ENCODE results near the gene MRPL23. TPM values are rescaled to one million over a fixed set of nuclear protein-coding genes. Genes with fewer than 3 reads are reported as not detected.

MRPL23 gene
- polyA plus RNA-seq, 1 experiment: 63.3 TPM

- POLR2A ChIA-PET: no interaction called here
- CTCF ChIA-PET: no interaction called here
- DNase-seq (ENCODE audit: low read depth, low spot score): no peak
- H3K27ac ChIP-seq (ENCODE audit: low read depth, low read length): no peak overlapping the region
- no peak for TF ChIP-seq CTCF (IDR thresholded peaks at IDR 0.05; ENCODE audit: low read depth, low read length)
- no peak overlapping the region for H3K4me3 ChIP-seq (ENCODE audit: low read depth, low read length)
- H3K27me3 ChIP-seq (ENCODE audit: control insufficient read depth, insufficient read depth, low read length): peaks cover 10% of the 10 kb centered on the region
- H3K9me3 ChIP-seq (ENCODE audit: control insufficient read depth, insufficient read depth, low read length): no peaks in the 10 kb centered on the region; the same call in 1 of the 2 replicates
Observed at GRCh38 chr11:1927026-1927847, 19.9 kb upstream of the MRPL23 start.

- no peak overlapping the region for H3K4me3 ChIP-seq (ENCODE audit: low read depth, low read length)
- no peak for TF ChIP-seq CTCF (IDR thresholded peaks at IDR 0.05; ENCODE audit: low read depth, low read length)
Observed at GRCh38 chr11:1927848-1928469, 19.2 kb upstream of the MRPL23 start.

GRCh38 chr11:1928470-1928890 is 18.7 kb upstream of the MRPL23 start:
- peaks cover 9% of the 10 kb centered on the region for H3K27me3 ChIP-seq (ENCODE audit: control insufficient read depth, insufficient read depth, low read length)
- no peak for TF ChIP-seq CTCF (IDR thresholded peaks at IDR 0.05; ENCODE audit: low read depth, low read length)
- CTCF ChIA-PET: no interaction called here
- H3K27ac ChIP-seq (ENCODE audit: low read depth, low read length): no peak overlapping the region
- POLR2A ChIA-PET: interaction anchor here (0.6 kb wide), 1 partner anchor 31 kb away, joined by 6 read pairs; no protein-coding TSS in a partner anchor
- no peaks in the 10 kb centered on the region; the same call in 1 of the 2 replicates for H3K9me3 ChIP-seq (ENCODE audit: control insufficient read depth, insufficient read depth, low read length)
- DNase-seq (ENCODE audit: low read depth, low spot score): no peak
- no peak overlapping the region for H3K4me3 ChIP-seq (ENCODE audit: low read depth, low read length)

More at GRCh38 chr11:1927848-1928469, 19.2 kb upstream of the MRPL23 start:
- Histone ChIP-seq H3K27me3 (ENCODE audit: control insufficient read depth, insufficient read depth, low read length) (peaks cover 9% of the 10 kb centered on the region), H3K27ac (ENCODE audit: low read depth, low read length) (no peak overlapping the region), H3K9me3 (ENCODE audit: control insufficient read depth, insufficient read depth, low read length) (no peaks in the 10 kb centered on the region; the same call in 1 of the 2 replicates)
- no peak for DNase-seq (ENCODE audit: low read depth, low spot score)
- POLR2A ChIA-PET: no interaction called here
- CTCF ChIA-PET: no interaction called here

- H3K27ac ChIP-seq (ENCODE audit: low read depth, low read length): no peak overlapping the region
- no peak for DNase-seq (ENCODE audit: low read depth, low spot score)
- no peaks in the 10 kb centered on the region; the same call in 1 of the 2 replicates for H3K9me3 ChIP-seq (ENCODE audit: control insufficient read depth, insufficient read depth, low read length)
- ChIA-PET POLR2A (interaction anchor here (0.6 kb wide), 1 partner anchor 31 kb away, joined by 6 read pairs; no protein-coding TSS in a partner anchor), CTCF (no interaction called here)
- H3K27me3 ChIP-seq (ENCODE audit: control insufficient read depth, insufficient read depth, low read length): peaks cover 5% of the 10 kb centered on the region
- no peak for TF ChIP-seq CTCF (IDR thresholded peaks at IDR 0.05; ENCODE audit: low read depth, low read length)
- H3K4me3 ChIP-seq (ENCODE audit: low read depth, low read length): no peak overlapping the region
Observed at GRCh38 chr11:1928891-1929541, 18.1 kb upstream of the MRPL23 start.

All from AG04450 (cell line).